PC-9 (cell line): ENCODE results near the gene SLC22A23. TPM values are rescaled to one million over a fixed set of nuclear protein-coding genes. Genes with fewer than 3 reads are reported as not detected.

Source experiments
- BruUV-seq: library from RNA; stranded (reverse); fragments of 400-500 nt; replicated peaks from 2 replicates; lab custom pipeline; 2021; lab: Mats Ljungman, UMichigan
- CTCF ChIA-PET: fragments of 300-600 bp; sonication (Branson Sonifier 250); formaldehyde crosslinking; loops from one replicate; lab custom pipeline; 2022; ENCODE audit warnings: antibody characterized with exemption; lab: Charles Lee
- POLR2A ChIA-PET: fragments of 300-600 bp; sonication (Branson Sonifier 250); formaldehyde crosslinking; loops from one replicate; lab custom pipeline; 2022; ENCODE audit warnings: antibody characterized with exemption; ENCODE audit not compliant: unreplicated experiment; lab: Charles Lee
- DNase-seq, 2 experiments: peaks; one replicate each; pipeline versions ENCODE4 v3.0.0 to v3.0.0-alpha.2; 2015 to 2022; ENCODE audit warnings: mixed read lengths in 1 of 2
- H2AFZ ChIP-seq: fragments of 200-600 bp; sonication (generic); 2 replicates; pipeline ENCODE4 v1.8.1; 2017; ENCODE audit warnings: antibody characterized with exemption
- H3F3A ChIP-seq: fragments of 200-600 bp; sonication (generic); 2 replicates; pipeline ENCODE4 v1.8.1; 2017; ENCODE audit warnings: antibody characterized with exemption, mild to moderate bottlenecking, low read depth; ENCODE audit not compliant: insufficient read depth
- H3K27ac ChIP-seq: fragments of 200-600 bp; sonication (generic); 2 replicates; pipeline ENCODE4 v1.6.1; 2016; ENCODE audit warnings: mixed run types
- H3K27me3 ChIP-seq: fragments of 200-600 bp; sonication (generic); 2 replicates; pipeline ENCODE4 v1.6.1; 2016; ENCODE audit warnings: low read depth, mixed run types; ENCODE audit not compliant: insufficient read depth
- H3K36me3 ChIP-seq: fragments of 200-600 bp; sonication (generic); 2 replicates; pipeline ENCODE4 v1.6.1; 2016; ENCODE audit warnings: low read depth, mixed run types
- H3K4me1 ChIP-seq: fragments of 200-600 bp; sonication (generic); replicated peaks from 2 replicates; pipeline ENCODE4 v1.6.1; 2016; ENCODE audit warnings: mixed run types; ENCODE audit not compliant: insufficient read depth
- H3K4me2 ChIP-seq: fragments of 200-600 bp; sonication (generic); 2 replicates; pipeline ENCODE4 v1.6.1; 2017; ENCODE audit warnings: mixed run types
- H3K4me3 ChIP-seq: fragments of 200-600 bp; sonication (generic); 2 replicates; pipeline ENCODE4 v1.6.1; 2016; ENCODE audit warnings: mixed run types
- H3K79me2 ChIP-seq: fragments of 200-600 bp; sonication (generic); 2 replicates; pipeline ENCODE4 v1.6.1; 2017; ENCODE audit warnings: low read depth, mixed run types
- H3K9me2 ChIP-seq: fragments of 200-600 bp; sonication (generic); 2 replicates; pipeline ENCODE4 v1.8.1; 2017; ENCODE audit warnings: mild to moderate bottlenecking; ENCODE audit not compliant: insufficient read depth
- H3K9me3 ChIP-seq: fragments of 200-600 bp; sonication (generic); 2 replicates; pipeline ENCODE4 v1.8.1; 2016; ENCODE audit warnings: low read depth; ENCODE audit not compliant: insufficient read depth
- H4K20me1 ChIP-seq: fragments of 200-600 bp; sonication (generic); 2 replicates; pipeline ENCODE4 v1.8.1; 2017; ENCODE audit not compliant: insufficient read depth
- EZH2 ChIP-seq: fragments of 200-600 bp; sonication (generic); IDR thresholded peaks from 2 replicates; pipeline ENCODE4 v1.8.0; 2017; ENCODE audit warnings: antibody characterized with exemption, low read depth
- intact Hi-C: fragments of 100-400 bp; cut with micrococcal nuclease; formaldehyde crosslinking; loops from one replicate; pipeline ENCODE4 v1.10.0; 2022; ENCODE audit not compliant: unreplicated experiment
- total RNA-seq: library from RNA; stranded (reverse); gene quantifications from 2 replicates; pipeline ENCODE4 v1.2.3, GENCODE V29; 2021
- TF ChIP-seq, protein P1 (sequence below): fragments of 200-600 bp; sonication (generic); conservative IDR thresholded peaks from 2 replicates; pipeline ENCODE4 v1.6.1; 2017; ENCODE audit warnings: mixed run types, antibody characterized with exemption, mild to moderate bottlenecking, moderate library complexity

The SLC22A23 gene
- total RNA-seq, 1 experiment from 2014 or later: 13.5 TPM

GRCh38 chr6:3230900-3231246 lies 226.0 kb downstream of the SLC22A23 start:
- Histone ChIP-seq H3K9me2 (no peaks in the 10 kb centered on the region), H3K4me3 (no peak overlapping the region), H2AFZ (no peak overlapping the region), H3K4me2 (no peak overlapping the region), H3K79me2 (no peaks in the 10 kb centered on the region), H3K36me3 (no peaks in the 10 kb centered on the region), H3K9me3 (no peaks in the 10 kb centered on the region), H4K20me1 (no peaks in the 10 kb centered on the region), H3K4me1 (0 out of 2 replicates have a peak, but pooled peaks cover 4% of the 10 kb centered on the region), H3F3A (no peaks in the 10 kb centered on the region), H3K27ac (no peak overlapping the region), H3K27me3 (no peaks in the 10 kb centered on the region)
- DNase-seq: no peak
- no peak for TF ChIP-seq EZH2
- CTCF ChIA-PET: interaction anchor here (0.7 kb wide), 1 partner anchor 471 kb away, joined by 4 read pairs; no protein-coding TSS in a partner anchor
- intact Hi-C loops: no loop called here
- POLR2A ChIA-PET: no interaction called here
- BruUV-seq: no TSS peak

GRCh38 chr6:3230256-3230882 lies 226.5 kb downstream of the SLC22A23 start:
- Histone ChIP-seq H4K20me1 (no peaks in the 10 kb centered on the region), H3K4me1 (0 out of 2 replicates have a peak, but pooled peaks cover 4% of the 10 kb centered on the region), H3F3A (no peaks in the 10 kb centered on the region), H3K27ac (no peak overlapping the region), H3K9me2 (no peaks in the 10 kb centered on the region), H2AFZ (no peak overlapping the region), H3K79me2 (no peaks in the 10 kb centered on the region), H3K27me3 (no peaks in the 10 kb centered on the region), H3K4me3 (no peak overlapping the region), H3K36me3 (no peaks in the 10 kb centered on the region), H3K4me2 (no peak overlapping the region), H3K9me3 (no peaks in the 10 kb centered on the region)
- ChIA-PET POLR2A (no interaction called here), CTCF (no interaction called here)
- no peak for DNase-seq
- intact Hi-C loops: no loop called here
- BruUV-seq: no TSS peak
- TF ChIP-seq, protein P1, sequence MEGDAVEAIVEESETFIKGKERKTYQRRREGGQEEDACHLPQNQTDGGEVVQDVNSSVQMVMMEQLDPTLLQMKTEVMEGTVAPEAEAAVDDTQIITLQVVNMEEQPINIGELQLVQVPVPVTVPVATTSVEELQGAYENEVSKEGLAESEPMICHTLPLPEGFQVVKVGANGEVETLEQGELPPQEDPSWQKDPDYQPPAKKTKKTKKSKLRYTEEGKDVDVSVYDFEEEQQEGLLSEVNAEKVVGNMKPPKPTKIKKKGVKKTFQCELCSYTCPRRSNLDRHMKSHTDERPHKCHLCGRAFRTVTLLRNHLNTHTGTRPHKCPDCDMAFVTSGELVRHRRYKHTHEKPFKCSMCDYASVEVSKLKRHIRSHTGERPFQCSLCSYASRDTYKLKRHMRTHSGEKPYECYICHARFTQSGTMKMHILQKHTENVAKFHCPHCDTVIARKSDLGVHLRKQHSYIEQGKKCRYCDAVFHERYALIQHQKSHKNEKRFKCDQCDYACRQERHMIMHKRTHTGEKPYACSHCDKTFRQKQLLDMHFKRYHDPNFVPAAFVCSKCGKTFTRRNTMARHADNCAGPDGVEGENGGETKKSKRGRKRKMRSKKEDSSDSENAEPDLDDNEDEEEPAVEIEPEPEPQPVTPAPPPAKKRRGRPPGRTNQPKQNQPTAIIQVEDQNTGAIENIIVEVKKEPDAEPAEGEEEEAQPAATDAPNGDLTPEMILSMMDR: no peak
- TF ChIP-seq EZH2: no peak

GRCh38 chr6:3229566-3230178 lies 227.2 kb downstream of the SLC22A23 start:
- Histone ChIP-seq H3K36me3 (no peaks in the 10 kb centered on the region), H3K9me2 (no peaks in the 10 kb centered on the region), H4K20me1 (no peaks in the 10 kb centered on the region), H3K27ac (no peak overlapping the region), H2AFZ (no peak overlapping the region), H3K4me2 (no peak overlapping the region), H3K79me2 (no peaks in the 10 kb centered on the region), H3K9me3 (no peaks in the 10 kb centered on the region), H3F3A (no peaks in the 10 kb centered on the region), H3K27me3 (no peaks in the 10 kb centered on the region), H3K4me3 (no peak overlapping the region), H3K4me1 (0 out of 2 replicates have a peak, but pooled peaks cover 4% of the 10 kb centered on the region)
- BruUV-seq: no TSS peak
- DNase-seq: no peak
- intact Hi-C loops: no loop called here
- POLR2A ChIA-PET: no interaction called here
- CTCF ChIA-PET: no interaction called here
- no peak for TF ChIP-seq EZH2
- TF ChIP-seq, protein P1: no peak
